Neuronal stem cell (in vitro differentiated cells): ENCODE measurements around the gene PADI4.
A peak's percentile ranks its signal among the peaks of the same experiment; 100 is the strongest.

Experiments
- DNase-seq: peaks from one replicate; pipeline ENCODE4 v3.0.0-alpha.2; 2013; ENCODE audit warnings: low spot score
- H2AFZ ChIP-seq: one replicate; pipeline ENCODE4 v1.6.1; 2013; ENCODE audit warnings: mild to moderate bottlenecking, low read length, inconsistent platforms
- H2AK5ac ChIP-seq: 2 replicates; pipeline ENCODE4 v1.6.1; 2013; ENCODE audit warnings: low read depth, mild to moderate bottlenecking, inconsistent platforms, low read length, moderate library complexity, mixed read lengths
- H2BK120ac ChIP-seq: 2 replicates; pipeline ENCODE4 v1.6.1; 2013; ENCODE audit warnings: low read depth, mild to moderate bottlenecking, inconsistent platforms, low read length, moderate library complexity, mixed read lengths
- H2BK12ac ChIP-seq: one replicate; pipeline ENCODE4 v1.6.1; 2013; ENCODE audit warnings: low read length, inconsistent platforms
- H2BK15ac ChIP-seq: 2 replicates; pipeline ENCODE4 v1.6.1; 2013; ENCODE audit warnings: mild to moderate bottlenecking, low read length, inconsistent platforms, mixed read lengths
- H2BK5ac ChIP-seq: one replicate; pipeline ENCODE4 v1.6.1; 2013; ENCODE audit warnings: inconsistent platforms, mild to moderate bottlenecking, low read length, moderate library complexity
- H3K14ac ChIP-seq: one replicate; pipeline ENCODE4 v1.6.1; 2013; ENCODE audit warnings: low read length, inconsistent platforms
- H3K18ac ChIP-seq: 2 replicates; pipeline ENCODE4 v1.6.1; 2013; ENCODE audit warnings: low read length, inconsistent platforms
- H3K23ac ChIP-seq: 2 replicates; pipeline ENCODE4 v1.6.1; 2013; ENCODE audit warnings: low read depth, mild to moderate bottlenecking, mixed read lengths, low read length, inconsistent platforms; ENCODE audit not compliant: poor library complexity
- H3K27ac ChIP-seq: replicated peaks from 3 replicates; pipeline ENCODE4 v1.5.1; 2013; ENCODE audit warnings: low read length, inconsistent platforms
- H3K27me3 ChIP-seq, 3 experiments: 2 replicates each; pipeline ENCODE4 v1.6.1; 2013; ENCODE audit warnings: low read length in 3 of 3, mild to moderate bottlenecking in 2 of 3, inconsistent platforms in 1 of 3, low read depth in 1 of 3, mixed read lengths in 1 of 3, moderate library complexity in 1 of 3; ENCODE audit not compliant: control insufficient read depth in 3 of 3, insufficient read depth in 3 of 3
- H3K36me3 ChIP-seq, 2 donors: replicated peaks in 1 of 2; 2 replicates each; pipeline ENCODE4 v1.6.1; 2013; ENCODE audit warnings: low read length in 2 of 2; ENCODE audit not compliant: control insufficient read depth in 2 of 2, insufficient read depth in 2 of 2
- H3K4ac ChIP-seq: 2 replicates; pipeline ENCODE4 v1.6.1; 2013; ENCODE audit warnings: inconsistent platforms, mild to moderate bottlenecking, low read length, moderate library complexity
- H3K4me1 ChIP-seq, 2 donors: 1 replicate in 1 of 2; 2 replicates in 1 of 2; pipeline ENCODE4 v1.6.1; 2013; ENCODE audit warnings: low read length in 2 of 2, low read depth in 1 of 2; ENCODE audit not compliant: control insufficient read depth in 2 of 2, insufficient read depth in 1 of 2
- H3K4me2 ChIP-seq: one replicate; pipeline ENCODE4 v1.6.1; 2013; ENCODE audit warnings: mild to moderate bottlenecking, low read length, inconsistent platforms; ENCODE audit not compliant: insufficient read depth, poor library complexity, severe bottlenecking
- H3K4me3 ChIP-seq, 2 donors: 2 replicates each; pipeline ENCODE4 v1.5.1; 2013; ENCODE audit warnings: low read length in 2 of 2, mild to moderate bottlenecking in 2 of 2, inconsistent platforms in 1 of 2, moderate library complexity in 1 of 2
- H3K79me1 ChIP-seq: one replicate; pipeline ENCODE4 v1.6.1; 2013; ENCODE audit warnings: low read depth, mild to moderate bottlenecking, inconsistent platforms, low read length, moderate library complexity
- H3K9ac ChIP-seq: one replicate; pipeline ENCODE4 v1.6.1; 2013; ENCODE audit warnings: mild to moderate bottlenecking, low read depth, low read length, inconsistent platforms; ENCODE audit not compliant: poor library complexity
- H3K9me3 ChIP-seq, 2 donors: replicated peaks in 1 of 2; 2 replicates each; pipeline versions ENCODE3 to v1.6.1; 2013; ENCODE audit warnings: low read length in 2 of 2, mild to moderate bottlenecking in 2 of 2, inconsistent platforms in 1 of 2, low read depth in 1 of 2, mixed read lengths in 1 of 2, moderate library complexity in 1 of 2; ENCODE audit not compliant: control insufficient read depth in 2 of 2, insufficient read depth in 1 of 2
- H4K8ac ChIP-seq: one replicate; pipeline ENCODE4 v1.6.1; 2013; ENCODE audit warnings: low read depth, mild to moderate bottlenecking, inconsistent platforms, low read length, moderate library complexity
- H4K91ac ChIP-seq: one replicate; pipeline ENCODE4 v1.6.1; 2013; ENCODE audit warnings: low read length, low read depth, mild to moderate bottlenecking, inconsistent platforms; ENCODE audit not compliant: poor library complexity
- WGBS, 2 donors: extraction: QIAGEN DNeasy Blood & Tissue Kit; methylation state at CpG; one replicate each; pipeline ENCODE4 v1.1.7; 2013; ENCODE audit warnings: missing lambda C conversion rate in 2 of 2, mixed read lengths in 1 of 2; ENCODE audit not compliant: insufficient read length in 2 of 2, insufficient replicate concordance in 1 of 2; ENCODE audit errors: extremely low coverage in 2 of 2; 5-methylcytosine and 5-hydroxymethylcytosine counted together

PADI4 gene

DNA sequence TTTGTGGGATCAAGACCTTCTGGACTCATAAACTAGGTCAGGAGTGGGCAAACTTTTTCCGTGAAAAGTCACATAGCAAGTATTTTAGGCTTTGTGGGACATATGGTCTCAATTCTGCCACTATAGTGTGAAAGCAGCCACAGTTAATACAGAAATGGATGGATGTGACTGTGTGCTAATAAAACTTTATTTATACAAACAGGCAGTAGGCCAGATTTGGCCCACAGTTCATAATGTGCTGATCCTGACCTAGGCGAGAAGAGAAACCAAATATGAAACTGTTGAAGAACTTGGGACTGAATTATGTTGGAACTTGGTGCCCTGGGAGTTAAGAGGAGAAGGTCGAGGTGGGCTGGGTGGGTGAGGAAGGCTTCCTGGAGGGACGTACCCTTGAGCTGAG lies 42.0 kb upstream of the PADI4 start:
- no peak overlapping the region for H3K14ac ChIP-seq
- H2AK5ac ChIP-seq: no peak overlapping the region
- no peak overlapping the region for H2BK5ac ChIP-seq
- no peak overlapping the region for H3K18ac ChIP-seq
- H4K91ac ChIP-seq: no peak overlapping the region
- H3K9me3 ChIP-seq: no peaks in the 10 kb centered on the region
- H3K79me1 ChIP-seq: no peaks in the 10 kb centered on the region
- no peak overlapping the region for H2BK15ac ChIP-seq
- H3K23ac ChIP-seq: no peak overlapping the region
- H3K27me3 ChIP-seq: no peaks in the 10 kb centered on the region
- WGBS, 2 donors: no CpG with 5 or more reads among the region's 4 CpGs
- H3K27ac ChIP-seq: no peak overlapping the region
- H3K4ac ChIP-seq: no peak overlapping the region
- DNase-seq: no peak
- no peaks in the 10 kb centered on the region for H3K36me3 ChIP-seq
- no peak overlapping the region for H3K9ac ChIP-seq
- H3K4me2 ChIP-seq: no peak overlapping the region
- no peak overlapping the region for H3K4me3 ChIP-seq
- no peak overlapping the region for H2AFZ ChIP-seq
- H2BK12ac ChIP-seq: no peak overlapping the region
- H3K4me1 ChIP-seq: no peaks in the 10 kb centered on the region
- no peak overlapping the region for H4K8ac ChIP-seq
- H2BK120ac ChIP-seq: no peak overlapping the region

DNA sequence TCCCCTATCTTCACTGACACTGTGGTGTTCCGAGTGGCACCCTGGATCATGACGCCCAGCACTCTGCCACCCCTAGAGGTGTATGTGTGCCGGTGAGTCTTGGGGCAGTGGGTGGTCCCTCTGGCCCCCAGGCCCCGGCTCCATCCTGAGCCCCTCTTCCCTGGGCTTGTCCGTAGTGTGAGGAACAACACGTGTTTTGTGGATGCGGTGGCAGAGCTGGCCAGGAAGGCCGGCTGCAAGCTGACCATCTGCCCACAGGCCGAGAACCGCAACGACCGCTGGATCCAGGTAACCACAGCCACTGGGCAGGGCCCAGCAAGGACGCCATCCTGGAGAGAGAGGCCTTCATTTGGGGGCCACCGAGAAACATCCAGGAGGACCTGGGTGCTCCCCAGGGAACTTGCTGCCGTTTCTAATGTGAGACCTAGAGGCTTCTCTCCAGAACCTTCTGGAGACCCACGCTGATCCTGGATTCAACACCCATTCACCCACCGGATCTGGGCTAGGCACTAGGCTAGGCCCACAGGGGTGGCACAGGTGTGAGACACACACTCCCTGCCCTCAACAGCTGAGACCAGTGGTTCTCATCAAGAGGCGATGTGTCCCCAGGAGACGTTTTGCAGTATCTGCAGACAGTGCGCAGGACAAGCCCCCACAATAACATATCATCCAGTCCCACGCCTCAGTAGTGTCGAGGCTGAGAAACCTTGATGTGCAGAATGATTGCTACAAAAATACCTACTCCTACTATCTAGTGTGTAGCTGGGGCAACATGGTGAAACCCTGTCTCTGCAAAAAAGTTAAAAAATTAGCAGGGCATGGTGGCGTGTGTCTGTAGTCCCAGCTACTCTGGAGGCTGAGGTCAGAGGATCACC lies 36.9 kb upstream of the PADI4 start:
- Histone ChIP-seq H3K36me3 (no peaks in the 10 kb centered on the region), H2BK15ac (no peak overlapping the region), H3K4me2 (no peak overlapping the region), H3K27me3 (peaks cover 0 to 7% (median 0%) of the 10 kb centered on the region in 3 experiments), H3K79me1 (peaks cover 2% of the 10 kb centered on the region), H3K9ac (no peak overlapping the region), H4K91ac (no peak overlapping the region), H3K4me1 (no peaks in the 10 kb centered on the region), H3K4me3 (no peak overlapping the region), H3K14ac (peak overlapping the region; percentile 79), H2BK5ac (peak overlapping the region; percentile 20), H2AK5ac (peak overlapping the region; percentile 29), H3K9me3 (no peaks in the 10 kb centered on the region), H2BK120ac (no peak overlapping the region), H3K4ac (no peak overlapping the region), H3K18ac (no peak overlapping the region), H3K27ac (no peak overlapping the region), H2AFZ (no peak overlapping the region), H2BK12ac (no peak overlapping the region), H3K23ac (no peak overlapping the region), H4K8ac (peak overlapping the region; percentile 29)
- no CpG with 5 or more reads among the region's 23 CpGs for WGBS, 2 donors
- DNase-seq: no peak

GRCh38 chr1:17272066-17272465 lies 35.9 kb upstream of the PADI4 start:
- H2BK12ac ChIP-seq: no peak overlapping the region
- DNase-seq: no peak
- H2BK15ac ChIP-seq: no peak overlapping the region

DNA sequence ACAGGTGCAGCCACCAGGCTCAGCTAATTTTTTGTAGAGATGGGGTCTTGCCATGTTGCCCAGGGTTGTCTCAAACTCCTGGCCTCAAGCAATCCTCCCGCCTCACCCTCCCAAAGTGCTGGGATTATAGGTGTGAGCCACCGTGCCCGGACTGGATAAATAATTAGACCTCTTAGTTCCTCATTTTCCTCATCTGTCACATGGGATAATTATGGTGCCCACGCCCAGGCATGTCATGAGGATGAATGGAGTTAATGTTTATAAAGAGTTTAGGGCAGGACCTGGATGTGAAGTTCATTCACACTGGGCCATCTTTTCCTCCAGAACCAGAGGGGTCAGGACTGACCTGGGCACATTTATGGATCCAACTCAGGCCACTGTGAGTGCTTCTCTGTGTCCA lies 35.4 kb upstream of the PADI4 start:
- peak overlapping the region; percentile 15 for H3K9ac ChIP-seq
- H3K9me3 ChIP-seq: no peaks in the 10 kb centered on the region
- no peak for DNase-seq
- no peak overlapping the region for H3K4me3 ChIP-seq
- H3K27ac ChIP-seq: no peak overlapping the region
- H3K79me1 ChIP-seq: peaks cover 2% of the 10 kb centered on the region
- no peak overlapping the region for H3K14ac ChIP-seq
- H2BK12ac ChIP-seq: no peak overlapping the region
- no peak overlapping the region for H4K8ac ChIP-seq
- H2BK15ac ChIP-seq: no peak overlapping the region
- H2AFZ ChIP-seq: no peak overlapping the region
- H2AK5ac ChIP-seq: peak overlapping the region; percentile 51
- H3K4me1 ChIP-seq: no peaks in the 10 kb centered on the region
- no CpG with 5 or more reads among the region's 4 CpGs for WGBS, 2 donors
- no peak overlapping the region for H3K4me2 ChIP-seq
- peaks cover 0 to 7% (median 0%) of the 10 kb centered on the region in 3 experiments for H3K27me3 ChIP-seq
- H2BK120ac ChIP-seq: no peak overlapping the region
- no peaks in the 10 kb centered on the region for H3K36me3 ChIP-seq
- H3K18ac ChIP-seq: no peak overlapping the region
- H2BK5ac ChIP-seq: no peak overlapping the region
- peak overlapping the region; percentile 13 for H3K4ac ChIP-seq
- H3K23ac ChIP-seq: no peak overlapping the region
- H4K91ac ChIP-seq: no peak overlapping the region

More at GRCh38 chr1:17272066-17272465, 35.9 kb upstream of the PADI4 start:
- Histone ChIP-seq H3K4me3 (no peak overlapping the region), H3K18ac (peak overlapping the region; percentile 8), H2AK5ac (no peak overlapping the region), H3K4me1 (no peaks in the 10 kb centered on the region), H3K27me3 (peaks cover 0 to 7% (median 0%) of the 10 kb centered on the region in 3 experiments), H4K91ac (no peak overlapping the region), H3K23ac (no peak overlapping the region), H4K8ac (no peak overlapping the region), H3K4me2 (no peak overlapping the region), H3K4ac (peak overlapping the region; percentile 92), H2BK5ac (no peak overlapping the region), H3K14ac (no peak overlapping the region), H3K9ac (no peak overlapping the region), H3K79me1 (peaks cover 2% of the 10 kb centered on the region), H2AFZ (no peak overlapping the region), H3K36me3 (no peaks in the 10 kb centered on the region), H3K27ac (no peak overlapping the region), H3K9me3 (no peaks in the 10 kb centered on the region), H2BK120ac (no peak overlapping the region)
- no CpG with 5 or more reads among the region's 6 CpGs for WGBS, 2 donors
